HG02943 (cell line): ENCODE results near the gene TSEN54.

Experiments
- ATAC-seq: cut with Tn5 transposase; IDR thresholded peaks from one replicate; pipeline ENCODE4 v1.9.1; 2021; ENCODE audit warnings: mild to moderate bottlenecking, low read depth, moderate library complexity; ENCODE audit not compliant: unreplicated experiment

TSEN54 gene

DNA sequence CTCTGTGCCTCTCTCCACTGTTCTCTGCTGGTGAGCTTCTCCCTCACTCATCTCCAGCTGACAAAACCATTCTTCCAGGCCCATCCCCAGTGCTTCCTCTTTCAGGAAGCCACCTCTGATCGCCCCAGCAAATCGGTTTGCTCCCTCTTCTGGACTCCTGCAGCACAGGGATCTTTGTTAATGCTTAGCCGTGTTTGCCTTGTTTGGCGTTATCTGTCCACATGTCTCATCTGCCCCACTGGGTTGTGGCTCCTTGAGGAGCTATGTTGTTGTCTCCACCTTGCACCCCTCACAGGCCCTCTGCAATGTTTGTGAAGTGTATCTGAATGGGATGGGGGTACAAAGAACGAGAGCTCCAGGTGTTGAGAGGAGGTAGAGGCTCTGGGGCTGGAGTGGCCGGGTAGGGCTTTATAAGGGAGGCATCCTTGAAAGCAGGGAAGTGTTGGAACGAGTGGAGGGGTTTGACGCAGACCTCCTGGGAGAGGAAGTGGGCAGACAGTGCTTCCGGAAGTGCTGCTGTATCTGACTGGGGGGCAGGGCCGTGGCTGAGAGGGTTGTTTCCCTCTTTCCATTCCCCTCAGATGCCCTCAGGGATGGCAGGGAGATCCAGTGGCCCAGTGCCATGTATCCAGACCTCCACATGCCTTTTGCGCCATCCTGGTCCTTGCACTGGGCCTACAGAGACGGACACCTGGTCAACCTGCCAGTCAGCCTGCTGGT, 28.8 kb upstream of the TSEN54 start:
- ATAC-seq, result no peak

DNA sequence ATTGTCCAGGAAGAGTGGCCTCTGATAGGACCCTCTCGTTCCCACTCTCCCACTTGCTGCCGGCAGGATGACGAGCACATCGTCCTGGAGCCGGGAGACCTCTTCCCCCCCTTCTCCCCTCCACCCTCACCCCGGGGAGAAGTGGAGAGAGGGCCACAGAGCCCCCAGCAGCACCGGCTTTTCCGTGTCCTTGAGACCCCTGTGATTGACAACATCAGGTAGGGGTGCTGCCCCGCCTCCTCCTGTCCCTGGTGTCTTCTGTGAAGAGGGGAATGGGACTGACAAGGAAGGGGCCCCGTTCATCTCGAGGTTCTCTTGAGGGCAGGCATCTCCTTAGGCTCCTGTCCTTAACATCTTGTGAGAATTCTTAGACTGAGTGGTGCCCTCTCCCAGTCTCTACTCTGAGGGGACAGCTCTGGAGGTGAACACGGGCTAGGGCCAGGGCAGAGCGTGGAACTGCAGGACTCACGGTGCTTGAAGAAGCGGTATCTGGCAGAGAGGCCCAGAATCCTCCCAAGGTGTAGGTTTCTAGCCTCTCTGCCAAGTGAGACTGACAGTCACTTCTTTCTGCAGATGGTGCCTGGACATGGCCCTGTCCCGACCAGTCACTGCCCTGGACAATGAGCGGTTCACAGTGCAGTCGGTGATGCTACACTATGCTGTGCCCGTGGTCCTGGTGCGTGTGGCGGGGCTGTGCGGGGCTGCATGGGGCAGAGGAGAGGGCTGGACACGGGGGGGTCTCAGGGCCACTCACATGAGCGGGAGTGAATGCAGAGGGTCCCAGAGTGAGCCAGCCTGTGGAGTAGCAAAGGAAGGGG, 27.4 kb upstream of the TSEN54 start:
- ATAC-seq, result no peak

GRCh38 chr17:75489511-75489955, 26.8 kb upstream of the TSEN54 start:
- no peak for ATAC-seq

DNA sequence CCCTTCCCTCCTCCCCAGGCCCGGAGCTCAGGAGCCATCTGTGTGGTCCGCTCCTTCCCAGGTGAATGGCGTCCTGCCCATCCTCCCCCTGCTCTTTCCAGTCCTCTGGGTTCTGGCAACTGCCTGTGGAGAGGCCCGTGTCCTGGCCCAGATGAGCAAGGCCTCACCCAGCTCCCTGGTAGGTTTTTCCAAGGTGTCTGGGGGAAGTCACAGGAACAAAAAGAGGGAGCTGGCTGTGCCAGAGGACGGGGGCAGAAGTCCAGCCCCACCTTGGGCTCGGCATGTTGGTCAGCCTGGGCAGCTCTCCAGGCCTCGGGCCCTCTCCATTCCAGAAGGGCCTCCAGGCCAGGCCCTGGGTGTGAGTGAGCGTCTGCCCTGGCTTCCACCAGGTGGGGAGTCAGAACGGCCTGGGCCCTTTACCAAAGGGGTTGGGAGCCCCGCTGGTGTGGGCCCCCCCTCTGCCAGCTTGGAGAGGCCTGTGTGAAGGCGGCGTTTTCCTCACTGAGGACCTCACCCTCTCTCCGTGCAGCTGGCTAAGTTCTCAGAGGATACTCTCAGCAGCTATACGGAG, 26.1 kb upstream of the TSEN54 start:
- ATAC-seq, result no peak

DNA sequence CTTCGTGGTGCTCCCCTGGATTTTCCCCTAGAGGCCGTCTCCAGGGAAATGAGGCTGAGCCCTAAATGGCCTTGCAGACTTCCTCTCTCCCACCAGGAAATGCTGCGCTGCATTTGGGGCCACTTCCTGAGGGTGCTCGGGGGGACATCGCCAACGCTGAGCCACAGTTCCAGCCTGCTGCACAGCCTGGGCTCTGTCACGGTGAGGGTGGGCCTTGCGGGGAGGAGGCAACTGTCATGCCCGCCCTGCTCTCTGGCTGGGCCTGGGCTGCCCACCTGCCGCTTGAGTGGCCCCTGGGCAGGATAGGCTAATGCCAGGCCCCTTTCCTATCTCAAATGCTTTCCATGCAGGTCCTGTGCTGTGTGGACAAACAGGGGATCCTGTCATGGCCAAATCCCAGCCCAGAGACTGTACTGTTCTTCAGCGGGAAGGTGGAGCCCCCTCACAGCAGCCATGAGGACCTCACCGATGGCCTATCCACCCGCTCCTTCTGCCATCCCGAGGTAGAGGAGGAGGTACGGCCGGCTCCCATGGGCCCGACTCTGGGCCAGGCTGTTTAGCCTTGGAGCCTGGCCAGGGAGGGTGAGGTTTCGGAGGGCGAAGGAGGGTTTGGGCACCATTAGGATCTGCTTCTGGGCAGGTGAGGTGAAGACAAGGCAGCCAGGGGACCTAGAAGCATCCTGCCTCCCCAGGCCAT, 25.2 kb upstream of the TSEN54 start:
- ATAC-seq, result no peak

GRCh38 chr17:75491680-75492079, 24.6 kb upstream of the TSEN54 start:
- no peak for ATAC-seq

GRCh38 chr17:75492555-75493168, 23.7 kb upstream of the TSEN54 start:
- ATAC-seq, result no peak

- no peak for ATAC-seq
These were observed 22.7 kb upstream of the TSEN54 start for GRCh38 chr17:75493476-75494129.

- ATAC-seq, result no peak
These were observed 21.9 kb upstream of the TSEN54 start for GRCh38 chr17:75494326-75494877.

DNA sequence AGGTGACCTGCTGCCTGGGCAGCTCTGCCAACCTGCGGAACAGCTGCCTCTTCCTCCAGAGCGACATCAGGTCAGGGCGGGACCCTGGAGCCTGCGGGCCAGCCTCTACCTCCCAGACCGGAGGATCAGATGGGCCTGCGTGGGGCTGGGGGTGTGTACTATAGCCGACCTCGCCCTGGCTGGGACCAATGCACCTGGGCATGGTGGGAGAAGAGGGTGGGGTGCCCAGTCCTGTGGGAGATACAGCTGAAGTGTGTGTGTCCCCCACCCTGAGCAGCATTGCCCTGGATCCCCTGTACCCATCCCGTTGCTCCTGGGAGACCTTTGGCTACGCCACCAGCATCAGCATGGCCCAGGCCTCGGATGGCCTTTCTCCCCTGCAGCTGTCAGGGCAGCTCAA, 20.3 kb upstream of the TSEN54 start:
- ATAC-seq, result no peak

- ATAC-seq, result no peak
These were observed 18.1 kb upstream of the TSEN54 start for GRCh38 chr17:75498039-75498725.

DNA sequence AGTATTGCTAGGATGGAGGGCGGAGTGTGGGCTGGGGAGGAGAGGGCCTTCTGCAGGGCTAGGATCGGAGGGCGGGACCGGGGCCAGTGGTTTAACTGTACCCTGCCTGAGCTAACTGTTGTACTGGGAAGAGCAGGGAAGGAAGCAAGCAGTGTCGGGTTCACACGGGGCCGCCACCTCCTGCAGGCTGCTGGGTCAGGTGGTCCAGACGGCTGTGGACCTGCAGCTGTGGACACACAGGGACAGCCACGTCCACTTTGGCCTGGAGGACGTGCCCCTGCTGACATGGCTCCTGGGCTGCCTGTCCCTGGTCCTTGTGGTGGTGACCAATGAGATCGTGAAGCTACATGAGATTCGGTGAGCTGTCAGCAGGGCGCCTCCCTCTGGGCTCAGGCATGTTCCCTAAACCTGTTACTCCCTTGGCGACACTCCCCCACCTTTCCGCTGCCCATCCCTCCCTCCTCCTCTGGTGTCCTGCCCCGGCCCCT, 17.6 kb upstream of the TSEN54 start:
- no peak for ATAC-seq

GRCh38 chr17:75499313-75500022, 16.9 kb upstream of the TSEN54 start:
- ATAC-seq, result no peak

- no peak for ATAC-seq
These were observed 15.7 kb upstream of the TSEN54 start for GRCh38 chr17:75500419-75501216.

DNA sequence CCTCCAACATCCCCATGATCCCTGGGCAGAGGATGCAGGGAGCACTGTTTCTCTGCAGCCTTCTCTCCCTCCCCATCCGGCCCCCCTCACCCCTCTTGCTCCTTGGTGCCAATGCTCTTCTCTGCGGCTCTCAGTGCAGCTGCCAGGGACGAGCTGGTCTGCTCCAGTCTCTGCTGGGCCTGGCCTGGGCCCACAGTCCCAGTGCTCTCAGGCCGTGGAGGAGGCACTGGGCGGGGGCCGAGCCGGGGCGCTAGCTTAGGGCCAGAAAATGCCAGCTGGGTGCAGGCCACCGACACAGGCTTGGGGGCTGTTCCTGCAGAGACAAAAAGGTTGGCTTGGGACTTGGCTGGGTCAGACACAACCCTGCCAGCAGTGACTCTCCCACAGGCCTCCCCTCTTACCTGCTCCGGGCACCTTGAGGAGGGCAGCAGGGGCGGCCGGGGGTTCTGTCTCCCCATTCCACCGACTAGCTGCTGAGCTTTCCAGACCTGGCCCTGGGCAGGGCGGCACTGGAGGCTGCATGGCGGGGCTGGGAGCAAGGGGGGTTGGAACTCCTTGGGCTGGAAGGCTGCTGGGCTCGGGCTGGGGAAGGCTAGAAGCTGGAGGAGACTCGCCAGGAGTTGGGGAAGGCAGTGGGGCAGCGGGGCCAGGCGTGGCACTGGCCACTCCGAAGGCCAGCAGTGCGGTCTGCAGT, 14.8 kb upstream of the TSEN54 start:
- ATAC-seq, result no peak

GRCh38 chr17:75502072-75502720, 14.1 kb upstream of the TSEN54 start:
- no peak for ATAC-seq
